HEK293 (cell line): Measurements from ENCODE around the gene KRTAP10-7.

ENCODE experiments used
- MYNN ChIP-seq: fragments of 450-650 bp; formaldehyde crosslinking; IDR thresholded peaks from 2 replicates; pipeline ENCODE4 v1.5.1; 2016; ENCODE audit warnings: missing biosample characterization, missing genetic modification characterization, borderline replicate concordance
- ZNF16 ChIP-seq: fragments of 450-650 bp; formaldehyde crosslinking; IDR thresholded peaks from 2 replicates; pipeline ENCODE4 v1.5.1; 2016; ENCODE audit warnings: low read depth, missing biosample characterization, missing genetic modification characterization
- ZNF433 ChIP-seq: fragments of 450-650 bp; formaldehyde crosslinking; IDR thresholded peaks from 2 replicates; pipeline ENCODE4 v1.5.1; 2016; ENCODE audit warnings: missing biosample characterization, missing genetic modification characterization, low read depth
- TF ChIP-seq, protein P1 (sequence below): fragments of 450-650 bp; formaldehyde crosslinking; IDR thresholded peaks from 2 replicates; pipeline ENCODE4 v1.5.1; 2016; ENCODE audit warnings: missing biosample characterization, missing genetic modification characterization

DNA sequence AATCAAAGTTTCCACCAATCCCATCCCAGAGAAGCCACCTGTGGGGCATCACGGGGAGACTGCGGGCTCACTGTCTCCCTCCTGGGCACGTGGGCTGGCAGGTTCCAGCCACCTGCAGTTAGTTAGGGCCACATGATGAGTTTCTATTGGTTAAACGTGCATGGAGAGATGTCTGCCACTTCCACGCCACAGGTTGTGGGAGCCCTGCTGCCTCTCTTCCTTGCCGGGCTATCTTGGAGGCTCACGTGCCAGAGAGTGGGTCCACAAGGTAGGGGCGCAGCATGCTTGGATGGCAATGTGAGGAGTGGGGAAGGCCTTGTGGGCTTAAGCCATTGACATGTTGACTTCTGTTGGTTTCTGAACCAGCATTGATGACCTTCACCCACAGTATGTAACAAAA is 3.5 kb downstream of the KRTAP10-7 start:
- TF ChIP-seq, protein P1, sequence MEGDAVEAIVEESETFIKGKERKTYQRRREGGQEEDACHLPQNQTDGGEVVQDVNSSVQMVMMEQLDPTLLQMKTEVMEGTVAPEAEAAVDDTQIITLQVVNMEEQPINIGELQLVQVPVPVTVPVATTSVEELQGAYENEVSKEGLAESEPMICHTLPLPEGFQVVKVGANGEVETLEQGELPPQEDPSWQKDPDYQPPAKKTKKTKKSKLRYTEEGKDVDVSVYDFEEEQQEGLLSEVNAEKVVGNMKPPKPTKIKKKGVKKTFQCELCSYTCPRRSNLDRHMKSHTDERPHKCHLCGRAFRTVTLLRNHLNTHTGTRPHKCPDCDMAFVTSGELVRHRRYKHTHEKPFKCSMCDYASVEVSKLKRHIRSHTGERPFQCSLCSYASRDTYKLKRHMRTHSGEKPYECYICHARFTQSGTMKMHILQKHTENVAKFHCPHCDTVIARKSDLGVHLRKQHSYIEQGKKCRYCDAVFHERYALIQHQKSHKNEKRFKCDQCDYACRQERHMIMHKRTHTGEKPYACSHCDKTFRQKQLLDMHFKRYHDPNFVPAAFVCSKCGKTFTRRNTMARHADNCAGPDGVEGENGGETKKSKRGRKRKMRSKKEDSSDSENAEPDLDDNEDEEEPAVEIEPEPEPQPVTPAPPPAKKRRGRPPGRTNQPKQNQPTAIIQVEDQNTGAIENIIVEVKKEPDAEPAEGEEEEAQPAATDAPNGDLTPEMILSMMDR = no peak
- TF ChIP-seq ZNF16 (no peak), ZNF433 (tag by site-specific recombination) (no peak), MYNN (tag by site-specific recombination) (no peak)
